ENCODE measurements around the gene CYTH1. TPM values are rescaled to one million over a fixed set of nuclear protein-coding genes. Genes with fewer than 3 reads are reported as not detected.

CYTH1 gene
- total RNA-seq, 2 donors from 2014 or later: 23.1 to 27.4 TPM

DNA sequence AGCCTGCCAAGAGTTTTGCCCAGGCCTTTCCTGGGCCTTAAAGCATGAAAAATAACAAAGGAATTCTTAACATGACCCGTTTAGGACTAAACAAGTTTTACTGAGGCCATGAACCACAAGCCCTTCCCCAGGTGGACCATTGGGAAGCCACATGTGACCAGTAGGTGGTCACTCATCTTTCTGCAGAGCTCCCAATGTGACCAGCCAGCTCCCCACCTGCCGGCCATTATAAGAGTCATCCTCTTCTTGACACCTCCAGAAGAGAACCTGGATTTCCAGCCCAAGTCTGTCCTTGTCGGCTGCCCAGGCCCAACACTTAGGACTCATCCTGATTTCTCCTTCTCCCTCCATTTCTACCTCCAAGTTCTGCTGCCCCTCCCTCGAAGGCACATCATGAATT, 113.2 kb downstream of the CYTH1 start:
- Histone ChIP-seq H3K4me3 (ENCODE audit: low read length) (no peak overlapping the region), H3K9me3 (ENCODE audit: control insufficient read depth, low read length) (no peaks in the 10 kb centered on the region), H3K27ac (ENCODE audit: low read depth, low read length) (no peak overlapping the region), H3K27me3 (ENCODE audit: control insufficient read depth, insufficient read depth, low read length, poor library complexity, severe bottlenecking) (no peaks in the 10 kb centered on the region), H3K4me1 (ENCODE audit: control insufficient read depth, insufficient read depth, low read length) (no peaks in the 10 kb centered on the region), H3K36me3 (ENCODE audit: control insufficient read depth, insufficient read depth, low read length) (no peaks in the 10 kb centered on the region), H3K9ac (ENCODE audit: extremely low read depth, low read length, poor library complexity, severe bottlenecking) (no peak overlapping the region)
- H3K4me3 Mint-ChIP-seq: no peak overlapping the region
- H3K9me3 Mint-ChIP-seq: no peaks in the 10 kb centered on the region
- WGBS, 2 experiments (ENCODE audit: insufficient coverage in 1 of 2, insufficient read length in 1 of 2): 89 to 91% methylated on average over 3 to 4 of the region's 4 CpGs
- TF ChIP-seq, protein P1, sequence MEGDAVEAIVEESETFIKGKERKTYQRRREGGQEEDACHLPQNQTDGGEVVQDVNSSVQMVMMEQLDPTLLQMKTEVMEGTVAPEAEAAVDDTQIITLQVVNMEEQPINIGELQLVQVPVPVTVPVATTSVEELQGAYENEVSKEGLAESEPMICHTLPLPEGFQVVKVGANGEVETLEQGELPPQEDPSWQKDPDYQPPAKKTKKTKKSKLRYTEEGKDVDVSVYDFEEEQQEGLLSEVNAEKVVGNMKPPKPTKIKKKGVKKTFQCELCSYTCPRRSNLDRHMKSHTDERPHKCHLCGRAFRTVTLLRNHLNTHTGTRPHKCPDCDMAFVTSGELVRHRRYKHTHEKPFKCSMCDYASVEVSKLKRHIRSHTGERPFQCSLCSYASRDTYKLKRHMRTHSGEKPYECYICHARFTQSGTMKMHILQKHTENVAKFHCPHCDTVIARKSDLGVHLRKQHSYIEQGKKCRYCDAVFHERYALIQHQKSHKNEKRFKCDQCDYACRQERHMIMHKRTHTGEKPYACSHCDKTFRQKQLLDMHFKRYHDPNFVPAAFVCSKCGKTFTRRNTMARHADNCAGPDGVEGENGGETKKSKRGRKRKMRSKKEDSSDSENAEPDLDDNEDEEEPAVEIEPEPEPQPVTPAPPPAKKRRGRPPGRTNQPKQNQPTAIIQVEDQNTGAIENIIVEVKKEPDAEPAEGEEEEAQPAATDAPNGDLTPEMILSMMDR (conservative IDR thresholded peaks at IDR 0.05): no peak
- peaks cover 4% of the 10 kb centered on the region for H3K36me3 Mint-ChIP-seq (ENCODE audit: low read depth)
- no peaks in the 10 kb centered on the region for H3K4me1 Mint-ChIP-seq
- no peak for DNase-seq
- H3K27ac Mint-ChIP-seq: no peak overlapping the region
- H3K27me3 Mint-ChIP-seq (ENCODE audit: insufficient read depth): no peaks in the 10 kb centered on the region

GRCh38 chr17:78667741-78668640, 114.1 kb downstream of the CYTH1 start:
- DNase-seq: no peak
- Histone ChIP-seq H3K9me3 (ENCODE audit: control insufficient read depth, low read length) (no peaks in the 10 kb centered on the region), H3K27me3 (ENCODE audit: control insufficient read depth, insufficient read depth, low read length, poor library complexity, severe bottlenecking) (no peaks in the 10 kb centered on the region), H3K36me3 (ENCODE audit: control insufficient read depth, insufficient read depth, low read length) (no peaks in the 10 kb centered on the region), H3K4me1 (ENCODE audit: control insufficient read depth, insufficient read depth, low read length) (no peaks in the 10 kb centered on the region), H3K4me3 (ENCODE audit: low read length) (no peak overlapping the region), H3K9ac (ENCODE audit: extremely low read depth, low read length, poor library complexity, severe bottlenecking) (no peak overlapping the region), H3K27ac (ENCODE audit: low read depth, low read length) (no peak overlapping the region)
- TF ChIP-seq, protein P1 (conservative IDR thresholded peaks at IDR 0.05): no peak
- H3K9me3 Mint-ChIP-seq: no peaks in the 10 kb centered on the region
- WGBS, 2 experiments (ENCODE audit: insufficient coverage in 1 of 2, insufficient read length in 1 of 2): 94 to 99% methylated on average over 29 to 30 of the region's 30 CpGs
- H3K36me3 Mint-ChIP-seq (ENCODE audit: low read depth): no peaks in the 10 kb centered on the region
- no peaks in the 10 kb centered on the region for H3K27me3 Mint-ChIP-seq (ENCODE audit: insufficient read depth)
- H3K4me1 Mint-ChIP-seq: no peaks in the 10 kb centered on the region
- H3K4me3 Mint-ChIP-seq: no peak overlapping the region
- no peak overlapping the region for H3K27ac Mint-ChIP-seq

GRCh38 chr17:78667091-78667490, 115.0 kb downstream of the CYTH1 start:
- no peak for DNase-seq
- TF ChIP-seq, protein P1 (conservative IDR thresholded peaks at IDR 0.05): no peak
- Histone ChIP-seq H3K4me1 (ENCODE audit: control insufficient read depth, insufficient read depth, low read length) (no peaks in the 10 kb centered on the region), H3K4me3 (ENCODE audit: low read length) (no peak overlapping the region), H3K27me3 (ENCODE audit: control insufficient read depth, insufficient read depth, low read length, poor library complexity, severe bottlenecking) (no peaks in the 10 kb centered on the region), H3K9me3 (ENCODE audit: control insufficient read depth, low read length) (no peaks in the 10 kb centered on the region), H3K36me3 (ENCODE audit: control insufficient read depth, insufficient read depth, low read length) (no peaks in the 10 kb centered on the region), H3K9ac (ENCODE audit: extremely low read depth, low read length, poor library complexity, severe bottlenecking) (no peak overlapping the region), H3K27ac (ENCODE audit: low read depth, low read length) (no peak overlapping the region)
- Mint-ChIP-seq H3K36me3 (ENCODE audit: low read depth) (no peaks in the 10 kb centered on the region), H3K9me3 (no peaks in the 10 kb centered on the region), H3K4me3 (no peak overlapping the region), H3K27me3 (ENCODE audit: insufficient read depth) (no peaks in the 10 kb centered on the region), H3K27ac (no peak overlapping the region), H3K4me1 (no peaks in the 10 kb centered on the region)
- 92 to 93% methylated on average over 6 to 10 of the region's 10 CpGs for WGBS, 2 experiments (ENCODE audit: insufficient coverage in 1 of 2, insufficient read length in 1 of 2)

Data from endodermal cell (in vitro differentiated cells).